HG02571 (cell line): ENCODE results near the gene ALDH3B2.
A peak's percentile ranks its signal among the peaks of the same experiment; 100 is the strongest.
"Not testable (repeated sequence)": the region's sequence is repeated elsewhere in the genome, so short reads cannot be mapped to it uniquely, and the experiment has no call there.

Source experiments
- ATAC-seq: cut with Tn5 transposase; IDR thresholded peaks from one replicate; pipeline ENCODE4 v1.9.1; 2021; ENCODE audit warnings: mild to moderate bottlenecking, moderate library complexity; ENCODE audit not compliant: unreplicated experiment

Gene ALDH3B2

GRCh38 chr11:67662835-67663531, 11.4 kb downstream of the ALDH3B2 start:
- no peak for ATAC-seq

- ATAC-seq: no peak
Measured at GRCh38 chr11:67662142-67662834, 12.1 kb downstream of the ALDH3B2 start.

DNA sequence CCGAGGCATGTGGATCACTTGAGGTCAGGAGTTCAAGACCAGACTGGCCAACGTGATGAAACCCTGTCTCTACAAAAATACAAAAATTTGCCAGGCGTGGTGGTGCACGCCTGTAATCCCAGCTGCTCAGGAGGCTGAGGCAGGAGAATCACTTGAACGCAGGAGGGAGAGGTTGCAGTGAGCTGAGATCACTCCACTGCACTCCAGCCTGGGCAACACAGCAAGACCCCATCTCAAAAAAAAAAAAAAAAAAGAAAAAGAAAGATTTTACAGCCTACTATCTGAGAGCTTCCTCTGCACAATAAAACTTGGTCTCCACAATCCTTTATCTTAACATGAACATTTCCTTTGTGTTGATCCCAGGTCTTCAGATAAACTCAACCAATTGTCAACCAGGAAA, 13.7 kb downstream of the ALDH3B2 start:
- not testable (repeated sequence) for ATAC-seq

DNA sequence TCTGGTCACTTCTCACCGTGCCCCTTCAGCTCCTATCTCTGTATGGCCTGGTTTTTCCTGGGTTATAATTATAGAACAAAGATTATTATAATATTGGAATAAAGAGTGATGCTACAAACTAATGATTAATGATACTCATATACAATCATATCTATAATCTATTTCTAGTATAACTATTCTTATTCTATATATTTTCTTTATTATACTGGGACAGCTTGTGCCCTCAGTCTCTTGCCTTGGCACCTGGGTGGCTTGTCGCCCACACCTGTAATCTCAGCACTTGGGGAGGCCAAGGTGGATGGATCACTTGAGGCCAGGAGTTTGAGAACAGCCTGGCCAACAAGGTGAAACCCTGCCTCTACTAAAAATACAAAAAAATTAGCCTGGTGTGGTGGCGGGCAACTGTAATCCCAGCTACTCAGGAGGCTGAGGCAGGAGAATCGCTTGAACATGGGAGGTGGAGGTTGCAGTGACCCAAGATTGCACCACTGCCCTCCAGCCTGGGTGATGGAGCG, 14.7 kb downstream of the ALDH3B2 start:
- not testable (repeated sequence) for ATAC-seq

DNA sequence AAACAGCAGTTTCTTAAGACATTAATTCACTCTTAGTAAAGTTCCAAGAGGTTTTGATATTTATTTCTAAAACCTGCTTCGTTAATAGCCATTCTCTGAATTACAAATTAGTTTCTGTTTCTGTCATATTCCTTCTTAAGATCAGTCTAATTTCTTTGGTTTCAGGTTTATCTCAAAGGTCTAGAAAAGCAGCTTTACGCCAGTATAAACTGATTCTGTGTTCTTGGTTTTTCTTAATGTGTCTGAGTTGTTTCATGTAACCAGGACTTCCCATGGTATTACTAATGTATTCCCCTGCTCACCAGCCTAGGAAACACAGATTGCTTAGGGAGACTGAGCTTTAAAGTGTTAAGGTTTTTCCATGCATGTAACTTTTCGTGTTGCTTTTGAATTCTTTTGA, 17.1 kb downstream of the ALDH3B2 start:
- no peak for ATAC-seq

GRCh38 chr11:67656278-67656922, 18.0 kb downstream of the ALDH3B2 start:
- no peak for ATAC-seq

DNA sequence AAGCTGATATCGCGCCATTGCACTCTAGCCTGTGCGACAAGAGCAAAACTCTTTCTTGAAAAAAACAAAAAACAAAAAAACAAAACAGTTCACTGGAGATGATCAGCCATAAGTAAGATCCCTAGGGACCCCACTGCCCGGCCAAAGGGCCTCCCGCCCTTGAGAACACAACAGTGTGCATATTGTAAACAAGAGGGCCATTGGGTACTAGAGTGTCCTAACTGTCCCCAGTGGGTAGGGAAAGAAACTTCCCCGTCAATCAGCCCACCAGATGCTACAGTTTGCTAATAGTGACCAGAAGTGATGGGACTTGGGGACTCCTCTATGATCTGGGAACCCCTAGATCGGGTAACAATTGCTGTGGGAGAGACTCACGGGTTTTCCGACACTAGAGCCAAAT, 20.2 kb downstream of the ALDH3B2 start:
- ATAC-seq: no peak

- no peak for ATAC-seq
Measured at GRCh38 chr11:67652965-67653845, 21.2 kb downstream of the ALDH3B2 start.

- no peak for ATAC-seq
Measured at GRCh38 chr11:67651976-67652781, 22.2 kb downstream of the ALDH3B2 start.

GRCh38 chr11:67649634-67650510, 24.6 kb downstream of the ALDH3B2 start:
- no peak for ATAC-seq

DNA sequence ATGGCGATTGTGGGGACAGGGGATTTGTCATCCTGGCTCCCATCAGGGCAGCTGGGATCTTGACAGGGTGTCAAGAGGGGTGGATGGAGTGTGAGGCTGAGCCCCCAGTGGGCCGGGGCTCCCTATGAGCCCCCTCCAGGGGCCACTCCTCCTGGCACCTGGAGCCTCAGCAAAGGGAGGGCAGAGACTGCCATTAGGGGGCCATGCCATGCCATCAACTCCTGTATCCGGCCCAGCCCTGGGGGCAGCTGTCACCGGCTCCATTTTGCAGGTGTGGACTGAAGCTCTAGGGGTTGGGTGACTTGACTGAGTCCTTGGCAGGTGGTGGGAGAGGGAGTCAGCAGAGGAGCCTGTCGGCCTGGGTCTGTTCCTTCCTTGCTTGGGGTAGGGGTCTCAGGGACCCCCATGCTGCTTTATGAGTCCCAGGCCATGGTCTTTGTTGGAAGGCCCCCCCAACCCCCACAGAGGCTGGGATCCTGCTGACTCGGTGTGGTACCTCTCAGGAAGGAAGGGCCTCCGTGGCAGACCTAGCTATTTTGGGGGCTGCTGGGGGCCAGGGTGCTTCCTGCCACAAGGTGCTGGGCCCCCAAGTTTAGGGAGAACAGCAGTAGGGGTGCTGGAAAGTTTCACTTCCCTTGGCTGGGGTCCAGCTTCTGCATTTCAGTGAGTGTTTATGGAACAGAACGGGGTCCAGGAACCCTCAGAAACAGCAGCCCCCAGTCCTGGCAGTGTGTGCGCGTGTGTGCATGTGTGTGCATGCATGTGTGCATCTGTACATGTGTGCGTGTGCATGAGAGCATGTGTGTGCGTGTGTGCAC, 25.4 kb downstream of the ALDH3B2 start:
- ATAC-seq: no peak

DNA sequence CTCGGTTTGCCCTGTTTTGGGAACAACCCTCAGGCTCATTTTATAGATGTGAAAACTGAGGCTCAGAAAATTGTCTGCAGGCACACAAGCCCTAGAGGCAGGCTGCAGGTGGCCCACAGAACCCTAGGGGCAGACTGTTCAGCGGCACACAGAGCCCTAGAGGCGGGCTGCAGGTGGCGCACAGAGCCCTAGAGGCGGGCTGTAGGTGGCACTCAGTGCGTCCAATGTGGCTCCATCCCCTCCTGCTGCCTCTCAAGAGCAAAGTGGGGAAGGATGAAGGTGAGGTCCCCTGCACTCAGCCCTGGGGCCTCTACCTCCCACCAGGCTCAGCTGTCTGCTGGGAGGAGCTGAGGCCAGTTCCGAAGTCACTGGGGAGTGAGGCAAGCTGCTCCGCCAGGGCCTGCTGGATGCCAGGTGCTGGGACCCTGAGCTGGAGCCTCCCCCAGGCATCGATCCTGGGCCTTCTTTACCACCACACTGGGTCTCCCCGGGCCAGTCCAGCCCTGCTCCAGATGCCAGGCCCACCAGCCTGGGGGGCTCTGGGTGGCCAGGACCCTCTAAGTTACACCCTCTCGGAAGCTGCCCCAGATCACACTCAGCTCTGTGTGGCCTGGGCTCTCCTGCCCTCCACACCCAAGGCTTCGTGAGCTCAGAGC, 26.2 kb downstream of the ALDH3B2 start:
- ATAC-seq: peak; percentile 42

GRCh38 chr11:67647471-67647870, 27.0 kb downstream of the ALDH3B2 start:
- no peak for ATAC-seq

DNA sequence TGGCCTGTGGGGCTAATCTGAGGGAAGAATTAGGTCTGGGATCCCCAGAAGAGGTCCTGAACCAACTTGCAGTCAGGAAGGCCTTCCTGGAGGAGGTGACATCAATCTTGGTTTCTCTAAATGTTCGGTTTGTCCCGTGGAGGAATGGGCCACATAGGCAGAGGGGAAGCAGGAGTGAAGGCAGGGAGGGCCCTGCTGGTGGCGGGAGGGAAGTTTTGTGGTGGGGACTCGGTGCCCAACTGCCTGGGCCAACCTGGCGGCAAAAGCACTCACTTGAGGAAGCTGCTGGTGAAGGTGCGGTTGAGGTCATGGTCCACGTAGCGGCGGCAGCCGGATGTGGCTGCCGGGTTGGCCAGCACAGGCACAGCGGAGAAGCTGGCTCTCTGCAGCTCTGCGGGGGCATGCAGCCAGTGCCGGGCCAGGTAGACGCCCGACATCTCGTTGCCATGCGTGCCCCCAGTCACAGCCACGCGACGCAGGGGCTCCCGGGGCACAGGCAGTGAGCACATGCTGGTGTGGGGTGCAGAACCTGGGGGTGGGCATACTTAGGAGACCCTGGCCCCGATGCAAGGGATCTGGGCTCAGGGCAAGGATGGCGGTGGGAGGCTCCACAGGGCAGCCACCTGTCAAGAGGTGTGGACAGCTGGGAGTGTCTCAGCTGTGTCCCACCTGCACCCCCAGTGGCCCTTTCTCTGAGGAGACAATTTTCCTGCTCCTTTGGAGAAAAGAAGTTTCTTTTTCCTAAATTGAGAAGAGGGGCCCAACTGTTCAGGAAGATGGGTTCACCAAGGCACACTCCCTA, 27.7 kb downstream of the ALDH3B2 start:
- ATAC-seq: no peak

DNA sequence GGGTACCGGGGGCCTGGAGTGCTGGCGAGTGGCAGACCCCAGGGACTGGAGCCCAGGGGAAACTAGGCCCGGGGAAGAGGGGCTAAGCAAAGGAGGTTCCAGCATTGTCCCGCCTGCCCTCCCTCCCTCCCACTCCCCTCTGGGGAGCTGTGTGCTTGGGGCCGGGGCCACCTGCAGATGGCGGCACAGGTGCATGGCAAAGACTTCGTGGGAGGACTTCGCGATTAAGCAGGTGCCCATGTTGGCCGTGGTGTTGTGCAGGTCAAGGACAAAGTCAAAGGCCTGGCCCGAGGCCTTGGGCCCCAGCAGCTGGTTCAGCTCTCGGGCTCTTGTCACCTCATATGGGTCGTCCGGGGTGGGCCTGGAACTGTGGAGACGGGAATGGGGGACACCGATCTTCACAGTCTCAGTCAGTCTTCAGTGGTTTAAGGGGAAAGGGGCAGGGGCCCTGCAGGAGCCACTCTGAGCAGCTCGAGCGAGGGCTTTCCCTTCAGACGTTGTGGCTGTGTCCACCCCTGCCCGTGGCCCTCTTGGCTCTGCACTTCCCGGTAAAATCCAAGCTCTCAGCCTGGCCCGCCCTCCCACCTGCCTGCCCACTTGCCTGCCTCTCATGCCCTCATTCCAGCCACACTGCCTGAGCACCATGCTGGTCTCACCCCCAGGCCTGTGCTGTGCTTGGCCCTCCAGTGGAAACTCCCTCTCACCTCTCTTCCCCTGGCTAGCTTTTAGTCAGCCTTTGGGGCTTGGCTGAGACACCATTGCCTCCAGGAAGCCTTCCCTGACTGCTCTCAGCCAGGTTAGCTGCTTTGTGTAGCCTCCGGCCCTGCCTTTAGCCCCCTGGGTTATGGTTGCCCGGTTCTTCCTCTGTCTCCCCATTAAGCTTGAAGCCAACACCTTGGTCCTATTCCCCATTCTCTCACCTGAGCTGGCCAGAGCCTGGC, 28.6 kb downstream of the ALDH3B2 start:
- no peak for ATAC-seq
